GM19099 (cell line): Measurements from ENCODE around the gene FBXL19.

Experiments
- POLR2A ChIP-seq: IDR thresholded peaks from 3 replicates; pipeline ENCODE4 v1.6.1; 2011; ENCODE audit warnings: low read depth; ENCODE audit not compliant: insufficient read length; ENCODE audit errors: extremely low read depth

The FBXL19 gene

GRCh38 chr16:30923554-30924075 is at the start of gene FBXL19:
Gene FBXL19, plus strand, starts transcription at chr16:30923572. Its CDS starts 2,183 bp downstream, at chr16:30925755.
- TF ChIP-seq POLR2A, result no peak

- no peak for TF ChIP-seq POLR2A
Observed at GRCh38 chr16:30874244-30874820, 49.0 kb upstream of the FBXL19 start.

- peak; percentile 98 for TF ChIP-seq POLR2A
Observed at GRCh38 chr16:30874821-30875717, 48.3 kb upstream of the FBXL19 start.

GRCh38 chr16:30875871-30876801 is 47.2 kb upstream of the FBXL19 start:
- TF ChIP-seq POLR2A, result no peak

- peak; percentile 0 for TF ChIP-seq POLR2A
Observed at GRCh38 chr16:30876867-30877266, 46.5 kb upstream of the FBXL19 start.

- TF ChIP-seq POLR2A, result no peak
Observed at GRCh38 chr16:30882429-30883310, 40.7 kb upstream of the FBXL19 start.

- TF ChIP-seq POLR2A, result no peak
Observed at GRCh38 chr16:30884760-30885159, 38.6 kb upstream of the FBXL19 start.

GRCh38 chr16:30885196-30885595 is 38.2 kb upstream of the FBXL19 start:
- TF ChIP-seq POLR2A, result no peak

- TF ChIP-seq POLR2A, result no peak
Observed at GRCh38 chr16:30886145-30886544, 37.2 kb upstream of the FBXL19 start.

- TF ChIP-seq POLR2A, result no peak
Observed at GRCh38 chr16:30887927-30888326, 35.4 kb upstream of the FBXL19 start.

GRCh38 chr16:30888856-30889499 is 34.4 kb upstream of the FBXL19 start:
- no peak for TF ChIP-seq POLR2A

GRCh38 chr16:30889721-30890120 is 33.7 kb upstream of the FBXL19 start:
- no peak for TF ChIP-seq POLR2A

- TF ChIP-seq POLR2A, result no peak
Observed at GRCh38 chr16:30892670-30893416, 30.5 kb upstream of the FBXL19 start.

- no peak for TF ChIP-seq POLR2A
Observed at GRCh38 chr16:30893417-30893743, 30.0 kb upstream of the FBXL19 start.
